Measurements from ENCODE around the gene SLC2A4RG. TPM values are rescaled to one million over a fixed set of nuclear protein-coding genes. Genes with fewer than 3 reads are reported as not detected.

The SLC2A4RG gene
- 10 to 100 TPM; 11.6 to 69.9 (median 17.6) TPM for polyA plus RNA-seq
- long read RNA-seq, donor 1, transcript SLC2A4RG-201 (8 exons, 1,731 nt): major isoform, 13 of 33 reads
- long read RNA-seq, donor 1, partial matches to known transcripts: 17 of 33 reads
- long read RNA-seq, donor 1, other reads (novel, unspliced or antisense): 0 of 33 reads
- long read RNA-seq, donor 2, transcript SLC2A4RG-201 (8 exons, 1,731 nt): major isoform, 7 of 7 reads
- long read RNA-seq, donor 2, partial matches to known transcripts: 0 of 7 reads
- long read RNA-seq, donor 2, other reads (novel, unspliced or antisense): 0 of 7 reads
- long read RNA-seq, donor 3, partial matches to known transcripts: 9 of 13 reads
- long read RNA-seq, donor 3, other reads (novel, unspliced or antisense): 0 of 13 reads
- long read RNA-seq, donor 4: 0 reads
- long read RNA-seq, donor 5, partial matches to known transcripts: 8 of 13 reads
- long read RNA-seq, donor 5, other reads (novel, unspliced or antisense): 0 of 13 reads
- long read RNA-seq, donor 6, transcript SLC2A4RG-201 (8 exons, 1,731 nt): major isoform, 7 of 15 reads
- long read RNA-seq, donor 6, partial matches to known transcripts: 7 of 15 reads
- long read RNA-seq, donor 6, other reads (novel, unspliced or antisense): 0 of 15 reads
- long read RNA-seq, donor 7, transcript SLC2A4RG-201 (8 exons, 1,731 nt): major isoform, 22 of 44 reads
- long read RNA-seq, donor 7, partial matches to known transcripts: 21 of 44 reads
- long read RNA-seq, donor 7, other reads (novel, unspliced or antisense): 0 of 44 reads
- long read RNA-seq, donor 8, partial matches to known transcripts: 0 of 3 reads
- long read RNA-seq, donor 8, other reads (novel, unspliced or antisense): 0 of 3 reads
- long read RNA-seq, donor 9, partial matches to known transcripts: 0 of 1 reads
- long read RNA-seq, donor 9, other reads (novel, unspliced or antisense): 0 of 1 reads
- long read RNA-seq, donor 10, transcript SLC2A4RG-201 (8 exons, 1,731 nt): major isoform, 13 of 15 reads
- long read RNA-seq, donor 10, partial matches to known transcripts: 0 of 15 reads
- long read RNA-seq, donor 10, other reads (novel, unspliced or antisense): 0 of 15 reads

- Histone ChIP-seq H3K9me3 (ENCODE audit: control insufficient read depth in 2 of 2, insufficient read depth in 1 of 2, low read depth in 1 of 2, low read length in 1 of 2) (no peaks in the 10 kb centered on the region), H3K36me3 (ENCODE audit: control insufficient read depth in 3 of 3, insufficient read depth in 2 of 3, low read depth in 1 of 3, low read length in 3 of 3) (peaks cover 5 to 58% (median 6%) of the 10 kb centered on the region in 3 donors), H3K4me3 (ENCODE audit: low read depth in 1 of 3, low read length in 3 of 3) (peak within 1 kb of the TSS; percentile 74 to 78 (median 78)), H3K27ac (ENCODE audit: low read depth in 1 of 3, low read length in 2 of 3) (peak within 1 kb of the TSS; percentile 69 to 99 (median 82)), H3K4me1 (ENCODE audit: control insufficient read depth in 3 of 3, insufficient read depth in 2 of 3, low read depth in 1 of 3, low read length in 2 of 3) (peaks cover 1 to 30% (median 4%) of the 10 kb centered on the region in 3 donors), H3K27me3 (ENCODE audit: control insufficient read depth in 3 of 3, insufficient read depth in 3 of 3, low read length in 3 of 3) (no peaks in the 10 kb centered on the region)
- 2 to 4% (median 2%) methylated on average over 28 to 136 of the region's 136 CpGs for WGBS, 3 donors
- DNase-seq: peak; percentile 83 to 91
- FAIRE-seq: no peak
Observed at GRCh38 chr20:63739130-63740069, at the start of gene SLC2A4RG. Gene SLC2A4RG, plus strand, starts transcription at chr20:63739776. Its CDS starts 137 bp downstream, at chr20:63739913.

DNA sequence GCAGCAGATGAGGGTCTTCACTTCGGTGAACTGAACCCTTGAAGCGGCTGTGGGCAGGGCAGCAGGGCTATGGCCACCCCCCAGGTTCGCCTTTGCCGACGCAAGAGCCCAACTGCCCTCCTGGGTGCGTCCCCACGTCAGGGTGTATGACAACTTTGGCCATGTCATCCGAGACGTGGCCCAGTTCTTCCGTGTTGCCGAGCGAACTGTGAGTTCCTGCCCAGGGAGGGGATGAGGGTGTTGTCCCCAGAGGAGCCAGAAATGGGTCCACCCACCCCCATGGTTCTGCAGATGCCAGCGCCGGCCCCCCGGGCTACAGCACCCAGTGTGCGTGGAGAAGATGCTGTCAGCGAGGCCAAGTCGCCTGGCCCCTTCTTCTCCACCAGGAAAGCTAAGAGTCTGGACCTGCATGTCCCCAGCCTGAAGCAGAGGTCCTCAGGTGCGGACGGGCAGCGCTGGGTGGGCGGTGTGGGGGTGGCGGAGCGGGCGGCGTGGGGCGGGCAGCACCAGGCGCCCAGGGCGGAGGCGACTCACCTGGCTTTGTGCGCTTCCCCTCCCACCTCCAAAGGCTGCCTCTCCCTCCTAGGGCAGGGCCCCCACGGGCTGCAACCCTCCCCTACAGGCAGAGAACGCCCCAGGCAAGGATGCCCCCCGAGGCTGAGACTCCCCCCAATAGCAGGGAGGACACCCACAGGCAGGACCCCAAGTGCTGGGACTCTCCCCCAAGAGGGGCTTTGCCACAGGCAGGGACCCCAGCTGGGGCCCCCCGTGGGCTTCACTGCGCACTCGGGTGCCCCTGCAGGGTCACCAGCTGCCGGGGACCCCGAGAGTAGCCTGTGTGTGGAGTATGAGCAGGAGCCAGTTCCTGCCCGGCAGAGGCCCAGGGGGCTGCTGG lies 49.3 kb upstream of the SLC2A4RG start:
- Histone ChIP-seq H3K4me1 (ENCODE audit: control insufficient read depth in 3 of 3, insufficient read depth in 2 of 3, low read depth in 1 of 3, low read length in 2 of 3) (peaks cover 4 to 16% (median 5%) of the 10 kb centered on the region in 3 donors), H3K4me3 (ENCODE audit: low read depth in 1 of 3, low read length in 3 of 3) (no peak overlapping the region), H3K27ac (ENCODE audit: low read depth in 1 of 3, low read length in 2 of 3) (no peak overlapping the region), H3K36me3 (ENCODE audit: control insufficient read depth in 3 of 3, insufficient read depth in 2 of 3, low read depth in 1 of 3, low read length in 3 of 3) (peaks cover 0 to 55% (median 2%) of the 10 kb centered on the region in 3 donors), H3K9me3 (ENCODE audit: control insufficient read depth in 2 of 2, insufficient read depth in 1 of 2, low read depth in 1 of 2, low read length in 1 of 2) (no peaks in the 10 kb centered on the region), H3K27me3 (ENCODE audit: control insufficient read depth in 3 of 3, insufficient read depth in 3 of 3, low read length in 3 of 3) (no peaks in the 10 kb centered on the region)
- no peak for DNase-seq
- 69 to 88% (median 73%) methylated on average over 36 to 40 of the region's 40 CpGs for WGBS, 3 donors
- FAIRE-seq: no peak

DNA sequence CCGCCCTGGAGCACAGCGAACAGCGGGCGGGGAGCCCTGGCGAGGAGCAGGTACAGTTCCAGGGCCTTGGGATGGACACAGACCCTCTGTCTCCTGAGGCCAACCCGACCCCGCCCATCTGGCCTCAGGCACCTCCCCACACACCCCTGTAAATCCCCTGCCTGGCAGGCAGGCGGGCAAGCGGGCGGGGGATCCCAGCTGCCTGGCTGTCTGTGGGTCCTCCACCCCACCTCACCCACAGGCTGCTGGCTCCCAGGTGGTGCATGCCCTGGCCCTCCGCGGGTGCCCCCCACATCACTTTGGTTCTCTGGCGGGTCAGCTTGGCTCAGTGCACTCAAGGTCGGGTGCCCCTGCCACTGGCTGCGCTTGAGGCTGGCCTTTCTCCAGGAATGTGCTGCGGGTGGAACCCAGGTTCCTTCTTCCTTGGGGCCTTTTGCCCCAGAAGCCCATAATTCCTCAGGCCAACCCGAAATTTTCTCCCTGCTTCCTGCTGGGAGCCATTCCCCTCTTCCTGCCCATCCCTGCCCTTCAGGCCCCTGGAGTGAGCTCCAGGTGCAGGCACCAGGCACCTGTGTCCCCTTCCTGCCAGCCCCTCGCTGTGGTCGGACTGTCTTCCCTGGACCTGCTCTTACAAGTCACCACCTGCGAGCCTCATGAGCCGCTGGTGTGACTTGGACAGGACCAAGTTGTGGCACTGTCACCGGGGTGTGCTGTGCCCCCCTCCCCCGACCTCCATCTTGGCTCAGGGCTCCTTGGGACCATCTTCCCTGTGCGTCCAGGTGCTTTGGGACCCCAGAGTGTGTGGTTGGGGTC lies 48.5 kb upstream of the SLC2A4RG start:
- Histone ChIP-seq H3K4me3 (ENCODE audit: low read depth in 1 of 3, low read length in 3 of 3) (no peak overlapping the region), H3K9me3 (ENCODE audit: control insufficient read depth in 2 of 2, insufficient read depth in 1 of 2, low read depth in 1 of 2, low read length in 1 of 2) (no peaks in the 10 kb centered on the region), H3K27ac (ENCODE audit: low read depth in 1 of 3, low read length in 2 of 3) (peak overlapping the region in 1 of 3 donors; percentile 8), H3K36me3 (ENCODE audit: control insufficient read depth in 3 of 3, insufficient read depth in 2 of 3, low read depth in 1 of 3, low read length in 3 of 3) (peaks cover 0 to 58% (median 2%) of the 10 kb centered on the region in 3 donors), H3K4me1 (ENCODE audit: control insufficient read depth in 3 of 3, insufficient read depth in 2 of 3, low read depth in 1 of 3, low read length in 2 of 3) (peaks cover 4 to 17% (median 5%) of the 10 kb centered on the region in 3 donors), H3K27me3 (ENCODE audit: control insufficient read depth in 3 of 3, insufficient read depth in 3 of 3, low read length in 3 of 3) (no peaks in the 10 kb centered on the region)
- DNase-seq (no peak), FAIRE-seq (no peak)
- WGBS, 3 donors: 35 to 79% (median 55%) methylated on average over 21 to 24 of the region's 24 CpGs

GRCh38 chr20:63691711-63692435 lies 47.7 kb upstream of the SLC2A4RG start:
- Histone ChIP-seq H3K27me3 (ENCODE audit: control insufficient read depth in 3 of 3, insufficient read depth in 3 of 3, low read length in 3 of 3) (no peaks in the 10 kb centered on the region), H3K9me3 (ENCODE audit: control insufficient read depth in 2 of 2, insufficient read depth in 1 of 2, low read depth in 1 of 2, low read length in 1 of 2) (no peaks in the 10 kb centered on the region), H3K27ac (ENCODE audit: low read depth in 1 of 3, low read length in 2 of 3) (no peak overlapping the region), H3K4me1 (ENCODE audit: control insufficient read depth in 3 of 3, insufficient read depth in 2 of 3, low read depth in 1 of 3, low read length in 2 of 3) (peaks cover 2 to 17% (median 5%) of the 10 kb centered on the region in 3 donors), H3K36me3 (ENCODE audit: control insufficient read depth in 3 of 3, insufficient read depth in 2 of 3, low read depth in 1 of 3, low read length in 3 of 3) (peaks cover 0 to 55% (median 2%) of the 10 kb centered on the region in 3 donors), H3K4me3 (ENCODE audit: low read depth in 1 of 3, low read length in 3 of 3) (no peak overlapping the region)
- FAIRE-seq (no peak), DNase-seq (no peak)
- WGBS, 3 donors: 35 to 74% (median 46%) methylated on average over 21 of the region's 21 CpGs

DNA sequence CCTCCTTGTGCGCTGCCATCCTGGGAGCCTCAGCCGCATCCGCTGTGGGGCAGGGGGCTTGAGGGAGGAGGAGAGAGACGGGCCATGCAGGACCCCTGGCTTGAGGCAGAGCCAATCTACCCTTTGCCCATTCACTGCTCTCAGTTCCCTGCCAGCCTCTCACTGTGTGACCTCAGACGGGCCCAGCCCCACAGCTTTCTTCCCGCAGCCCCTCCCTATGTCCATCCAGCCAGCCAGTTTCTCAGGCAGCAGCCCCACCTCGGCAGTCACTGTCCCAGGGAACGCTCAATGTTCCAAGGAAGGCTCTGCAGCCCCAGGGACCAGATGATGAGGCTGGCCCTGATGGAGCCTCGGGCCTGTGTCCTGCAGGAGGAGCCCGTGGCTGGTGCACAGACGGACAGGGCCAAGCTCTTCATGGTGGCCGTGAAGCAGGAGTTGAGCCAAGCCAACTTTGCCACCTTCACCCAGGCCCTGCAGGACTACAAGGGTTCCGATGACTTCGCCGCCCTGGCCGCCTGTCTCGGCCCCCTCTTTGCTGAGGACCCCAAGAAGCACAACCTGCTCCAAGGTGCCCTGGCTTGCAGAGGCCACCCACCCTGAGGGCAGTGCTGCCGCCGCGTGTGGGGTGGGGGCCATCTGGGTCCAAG lies 47.0 kb upstream of the SLC2A4RG start:
- DNase-seq: peak; percentile 29 to 33
- Histone ChIP-seq H3K4me1 (ENCODE audit: control insufficient read depth in 3 of 3, insufficient read depth in 2 of 3, low read depth in 1 of 3, low read length in 2 of 3) (peaks cover 2 to 13% (median 4%) of the 10 kb centered on the region in 3 donors), H3K27ac (ENCODE audit: low read depth in 1 of 3, low read length in 2 of 3) (no peak overlapping the region), H3K27me3 (ENCODE audit: control insufficient read depth in 3 of 3, insufficient read depth in 3 of 3, low read length in 3 of 3) (no peaks in the 10 kb centered on the region), H3K9me3 (ENCODE audit: control insufficient read depth in 2 of 2, insufficient read depth in 1 of 2, low read depth in 1 of 2, low read length in 1 of 2) (no peaks in the 10 kb centered on the region), H3K4me3 (ENCODE audit: low read depth in 1 of 3, low read length in 3 of 3) (no peak overlapping the region), H3K36me3 (ENCODE audit: control insufficient read depth in 3 of 3, insufficient read depth in 2 of 3, low read depth in 1 of 3, low read length in 3 of 3) (peaks cover 0 to 56% (median 2%) of the 10 kb centered on the region in 3 donors)
- WGBS, 3 donors: 55 to 69% (median 66%) methylated on average over 19 to 20 of the region's 20 CpGs
- no peak for FAIRE-seq

DNA sequence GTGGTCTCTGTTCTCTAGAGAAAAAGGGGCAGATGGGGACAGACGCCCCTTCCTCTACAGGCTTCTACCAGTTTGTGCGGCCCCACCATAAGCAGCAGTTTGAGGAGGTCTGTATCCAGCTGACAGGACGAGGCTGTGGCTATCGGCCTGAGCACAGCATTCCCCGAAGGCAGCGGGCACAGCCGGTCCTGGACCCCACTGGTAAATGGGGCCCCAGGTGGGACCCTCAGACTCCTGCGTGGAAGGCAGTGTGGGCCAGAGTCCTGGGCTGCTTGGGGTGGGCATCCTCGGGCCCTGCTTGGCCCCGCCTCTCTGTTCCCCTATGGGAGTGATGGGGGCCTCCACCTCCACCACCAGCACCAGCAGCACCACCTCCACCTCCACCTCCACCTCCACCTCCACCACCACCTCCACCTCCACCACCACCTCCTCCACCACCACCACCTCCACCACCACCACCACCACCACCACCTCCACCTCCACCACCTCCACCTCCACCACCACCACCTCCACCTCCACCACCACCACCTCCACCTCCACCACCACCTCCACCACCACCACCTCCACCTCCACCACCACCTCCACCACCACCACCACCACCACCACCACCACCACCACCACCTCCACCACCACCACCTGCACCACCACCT lies 46.4 kb upstream of the SLC2A4RG start:
- Histone ChIP-seq H3K36me3 (ENCODE audit: control insufficient read depth in 3 of 3, insufficient read depth in 2 of 3, low read depth in 1 of 3, low read length in 3 of 3) (peaks cover 0 to 60% (median 2%) of the 10 kb centered on the region in 3 donors), H3K27me3 (ENCODE audit: control insufficient read depth in 3 of 3, insufficient read depth in 3 of 3, low read length in 3 of 3) (no peaks in the 10 kb centered on the region), H3K4me3 (ENCODE audit: low read depth in 1 of 3, low read length in 3 of 3) (no peak overlapping the region), H3K4me1 (ENCODE audit: control insufficient read depth in 3 of 3, insufficient read depth in 2 of 3, low read depth in 1 of 3, low read length in 2 of 3) (peaks cover 2 to 13% (median 4%) of the 10 kb centered on the region in 3 donors), H3K27ac (ENCODE audit: low read depth in 1 of 3, low read length in 2 of 3) (no peak overlapping the region), H3K9me3 (ENCODE audit: control insufficient read depth in 2 of 2, insufficient read depth in 1 of 2, low read depth in 1 of 2, low read length in 1 of 2) (no peaks in the 10 kb centered on the region)
- DNase-seq: no peak
- 83 to 93% (median 86%) methylated on average over 8 to 10 of the region's 10 CpGs for WGBS, 3 donors
- FAIRE-seq: no peak

Data from small intestine (tissue), 16 donors.